Suprapubic skin (tissue), 4 donors: Measurements from ENCODE around the gene EPB41L5. TPM values are rescaled to one million over a fixed set of nuclear protein-coding genes. Genes with fewer than 3 reads are reported as not detected.

Experiments used
- DNase-seq, 2 donors: peaks; one replicate each; pipeline ENCODE4 v3.0.0-alpha.2; 2019; ENCODE audit warnings: low spot score in 2 of 2
- H3K27ac ChIP-seq: fragments of 200-600 bp; sonication (generic); one replicate; pipeline ENCODE4 v1.5.1; 2019
- H3K27me3 ChIP-seq: fragments of 200-600 bp; sonication (generic); one replicate; pipeline ENCODE4 v1.5.1; 2019
- H3K36me3 ChIP-seq: fragments of 200-600 bp; sonication (generic); one replicate; pipeline ENCODE4 v1.5.1; 2019
- H3K4me1 ChIP-seq: fragments of 200-600 bp; sonication (generic); one replicate; pipeline ENCODE4 v1.5.1; 2019
- H3K4me3 ChIP-seq: fragments of 200-600 bp; sonication (generic); one replicate; pipeline ENCODE4 v1.5.1; 2019; ENCODE audit warnings: mild to moderate bottlenecking
- H3K9me3 ChIP-seq: fragments of 200-600 bp; sonication (generic); one replicate; pipeline ENCODE4 v1.5.1; 2019
- CTCF ChIP-seq, 2 donors: fragments of 200-600 bp in 1 of 2; fragments of 450-650 bp in 1 of 2; sonication (generic) in 1 of 2; IDR thresholded peaks; one replicate each; pipeline ENCODE4 v1.5.1; 2016 to 2019; ENCODE audit warnings: antibody characterized with exemption in 2 of 2, mild to moderate bottlenecking in 1 of 2, moderate library complexity in 1 of 2
- EP300 ChIP-seq: sonication (generic); formaldehyde crosslinking; IDR thresholded peaks from one replicate; pipeline ENCODE4 v1.6.1; 2017; ENCODE audit warnings: antibody characterized with exemption
- POLR2A ChIP-seq, 2 donors: fragments of 450-650 bp; IDR thresholded peaks; one replicate each; pipeline ENCODE4 v1.6.1; 2017; ENCODE audit warnings: antibody characterized with exemption in 2 of 2, mild to moderate bottlenecking in 2 of 2, moderate library complexity in 2 of 2
- POLR2AphosphoS5 ChIP-seq, 3 donors: sonication (generic); formaldehyde crosslinking; IDR thresholded peaks; one replicate each; pipeline ENCODE4 v1.6.1; 2017; ENCODE audit warnings: antibody characterized with exemption in 3 of 3
- WGBS: methylation state at CpG from one replicate; pipeline ENCODE4 v1.1.5; 2018; 5-methylcytosine and 5-hydroxymethylcytosine counted together
- total RNA-seq, 4 donors: library from RNA; depleted of rRNA; stranded (reverse); fragments of >200 nt; gene quantifications; one replicate each; pipeline ENCODE4 v1.1.0, GENCODE V29; 2016

EPB41L5 gene
- total RNA-seq, 4 donors from 2014 or later, result 19.5 to 34.6 (median 31.0) TPM

GRCh38 chr2:120104772-120105171, 91.9 kb downstream of the EPB41L5 start:
- no peak overlapping the region for H3K27ac ChIP-seq
- no peaks in the 10 kb centered on the region for H3K9me3 ChIP-seq
- TF ChIP-seq POLR2AphosphoS5 (IDR thresholded peaks at IDR 0.05) (no peak), EP300 (no peak), POLR2A (IDR thresholded peaks at IDR 0.05) (no peak), CTCF (IDR thresholded peaks at IDR 0.05) (no peak)
- WGBS, result 93% methylated on average over 1 of the region's 1 CpG
- H3K4me1 ChIP-seq, result peaks cover 22% of the 10 kb centered on the region
- H3K4me3 ChIP-seq, result no peak overlapping the region
- DNase-seq, result no peak
- H3K27me3 ChIP-seq, result no peaks in the 10 kb centered on the region
- H3K36me3 ChIP-seq, result peaks cover 7% of the 10 kb centered on the region

- 87% methylated on average over 2 of the region's 2 CpGs for WGBS
- peaks cover 7% of the 10 kb centered on the region for H3K36me3 ChIP-seq
- no peak overlapping the region for H3K27ac ChIP-seq
- TF ChIP-seq POLR2A (IDR thresholded peaks at IDR 0.05) (no peak), CTCF (IDR thresholded peaks at IDR 0.05) (no peak), EP300 (no peak), POLR2AphosphoS5 (IDR thresholded peaks at IDR 0.05) (no peak)
- H3K9me3 ChIP-seq, result no peaks in the 10 kb centered on the region
- H3K4me1 ChIP-seq, result peaks cover 22% of the 10 kb centered on the region
- H3K27me3 ChIP-seq, result no peaks in the 10 kb centered on the region
- H3K4me3 ChIP-seq, result no peak overlapping the region
- DNase-seq, result no peak
Observed at GRCh38 chr2:120105360-120105759, 92.5 kb downstream of the EPB41L5 start.

DNA sequence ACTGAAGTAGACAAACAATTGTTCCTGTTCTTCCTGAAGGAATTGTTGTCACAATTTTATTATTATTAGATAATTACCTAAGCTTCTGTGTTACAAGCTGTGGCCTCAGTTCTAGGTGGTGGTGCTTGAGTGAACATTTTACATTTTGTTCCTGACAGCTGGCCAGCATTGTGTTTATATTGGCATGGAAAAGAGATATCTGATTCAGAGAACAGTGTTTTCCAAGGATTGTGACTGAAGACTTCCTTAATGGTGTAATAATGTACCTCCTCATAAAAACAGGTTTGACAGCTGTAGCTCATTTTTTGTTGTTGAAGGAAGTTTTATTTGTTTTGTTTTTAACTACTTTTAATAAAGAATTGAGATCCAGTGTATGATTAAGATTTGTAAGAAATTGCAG, 95.2 kb downstream of the EPB41L5 start:
- no peak overlapping the region for H3K4me3 ChIP-seq
- no peaks in the 10 kb centered on the region for H3K9me3 ChIP-seq
- no peaks in the 10 kb centered on the region for H3K27me3 ChIP-seq
- H3K4me1 ChIP-seq, result peaks cover 22% of the 10 kb centered on the region
- peak overlapping the region; percentile 27 for H3K27ac ChIP-seq
- DNase-seq, result no peak
- TF ChIP-seq EP300 (no peak), POLR2A (IDR thresholded peaks at IDR 0.05) (no peak), CTCF (IDR thresholded peaks at IDR 0.05) (no peak), POLR2AphosphoS5 (IDR thresholded peaks at IDR 0.05) (no peak)
- peaks cover 7% of the 10 kb centered on the region for H3K36me3 ChIP-seq

GRCh38 chr2:120108749-120109148, 95.9 kb downstream of the EPB41L5 start:
- Histone ChIP-seq H3K27ac (peak overlapping the region; percentile 27), H3K4me1 (peaks cover 22% of the 10 kb centered on the region)
- 83% methylated on average over 1 of the region's 1 CpG for WGBS

More at GRCh38 chr2:120108749-120109148, 95.9 kb downstream of the EPB41L5 start:
- H3K9me3 ChIP-seq, result no peaks in the 10 kb centered on the region
- no peak overlapping the region for H3K4me3 ChIP-seq
- no peak for DNase-seq
- no peaks in the 10 kb centered on the region for H3K27me3 ChIP-seq
- peaks cover 6% of the 10 kb centered on the region for H3K36me3 ChIP-seq
- TF ChIP-seq EP300, result no peak
- TF ChIP-seq POLR2AphosphoS5 (IDR thresholded peaks at IDR 0.05), result no peak
- no peak for TF ChIP-seq CTCF (IDR thresholded peaks at IDR 0.05)
- no peak for TF ChIP-seq POLR2A (IDR thresholded peaks at IDR 0.05)
